GM19351 (cell line): Measurements from ENCODE around the gene FBXL19.

Experiments
- ATAC-seq: cut with Tn5 transposase; IDR thresholded peaks from one replicate; pipeline ENCODE4 v1.9.1; 2021; ENCODE audit warnings: mild to moderate bottlenecking, moderate library complexity; ENCODE audit not compliant: unreplicated experiment

Gene FBXL19

GRCh38 chr16:30942426-30942806, 19.0 kb downstream of the FBXL19 start:
- no peak for ATAC-seq

- no peak for ATAC-seq
Observed at GRCh38 chr16:30944352-30944751, 21.0 kb downstream of the FBXL19 start.

- ATAC-seq, result no peak
Observed at GRCh38 chr16:30946671-30947540, 23.5 kb downstream of the FBXL19 start.

GRCh38 chr16:30947541-30947858, 24.1 kb downstream of the FBXL19 start:
- no peak for ATAC-seq

- ATAC-seq, result no peak
Observed at GRCh38 chr16:30947859-30948666, 24.7 kb downstream of the FBXL19 start.

- peak; percentile 62 for ATAC-seq
Observed at GRCh38 chr16:30948667-30949649, 25.6 kb downstream of the FBXL19 start, which contains the start of gene ORAI3. Gene ORAI3 (plus strand): TSS chr16:30949068. CDS start chr16:30949290, 222 bp downstream.

GRCh38 chr16:30949650-30950515, 26.5 kb downstream of the FBXL19 start:
- ATAC-seq, result peak; percentile 56

GRCh38 chr16:30950516-30951065, 27.2 kb downstream of the FBXL19 start:
- no peak for ATAC-seq

GRCh38 chr16:30951193-30951592, 27.8 kb downstream of the FBXL19 start:
- no peak for ATAC-seq

- ATAC-seq, result no peak
Observed at GRCh38 chr16:30951750-30952149, 28.4 kb downstream of the FBXL19 start.

GRCh38 chr16:30953111-30953510, 29.7 kb downstream of the FBXL19 start:
- no peak for ATAC-seq

GRCh38 chr16:30953511-30954124, 30.2 kb downstream of the FBXL19 start:
- no peak for ATAC-seq

- no peak for ATAC-seq
Observed at GRCh38 chr16:30954993-30955392, 31.6 kb downstream of the FBXL19 start.

GRCh38 chr16:30956601-30957455, 33.5 kb downstream of the FBXL19 start:
- peak; percentile 56 for ATAC-seq

- peak; percentile 75 for ATAC-seq
Observed at GRCh38 chr16:30957456-30958174, 34.2 kb downstream of the FBXL19 start, which contains the start of gene SETD1A. Gene SETD1A (plus strand): TSS chr16:30957754. CDS start chr16:30958732, 978 bp downstream.

- peak; percentile 31 for ATAC-seq
Observed at GRCh38 chr16:30958175-30959079, 35.1 kb downstream of the FBXL19 start.
